ENCODE data around the gene TPX2. TPM values are rescaled to one million over a fixed set of nuclear protein-coding genes. Genes with fewer than 3 reads are reported as not detected.

The TPX2 gene
- total RNA-seq, 1 donor from 2014 or later = 22.6 TPM

DNA sequence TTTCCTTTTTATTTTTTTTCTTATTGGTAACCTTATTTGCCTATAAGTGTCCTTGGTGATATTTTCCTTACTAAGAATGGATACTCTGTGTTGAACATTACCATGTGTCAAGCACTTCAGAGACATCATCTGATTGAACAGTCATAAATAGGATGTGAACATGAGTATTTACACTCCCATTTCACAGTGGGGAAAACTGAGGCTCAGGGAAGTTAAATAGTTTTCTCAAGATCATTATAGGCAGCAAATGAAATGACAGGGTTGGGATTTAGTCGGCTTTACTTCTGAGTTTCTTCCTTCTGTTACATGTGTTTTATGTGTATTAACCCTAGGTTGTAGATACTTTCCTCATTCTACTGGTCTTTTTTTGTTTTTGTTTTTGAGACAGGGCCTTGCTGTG, 35.3 kb downstream of the TPX2 start:
- Mint-ChIP-seq H3K9me3 (ENCODE audit: unreplicated experiment) (no peaks in the 10 kb centered on the region), H3K4me3 (ENCODE audit: unreplicated experiment) (no peak overlapping the region), H3K27ac (ENCODE audit: unreplicated experiment) (no peak overlapping the region), H3K27me3 (ENCODE audit: unreplicated experiment) (no peaks in the 10 kb centered on the region), H3K36me3 (ENCODE audit: unreplicated experiment) (peaks cover 16% of the 10 kb centered on the region), H3K4me1 (ENCODE audit: unreplicated experiment) (peaks cover 22% of the 10 kb centered on the region)
- DNase-seq (ENCODE audit: extremely low spot score, unreplicated experiment) = no peak
- TF ChIP-seq, protein P1, sequence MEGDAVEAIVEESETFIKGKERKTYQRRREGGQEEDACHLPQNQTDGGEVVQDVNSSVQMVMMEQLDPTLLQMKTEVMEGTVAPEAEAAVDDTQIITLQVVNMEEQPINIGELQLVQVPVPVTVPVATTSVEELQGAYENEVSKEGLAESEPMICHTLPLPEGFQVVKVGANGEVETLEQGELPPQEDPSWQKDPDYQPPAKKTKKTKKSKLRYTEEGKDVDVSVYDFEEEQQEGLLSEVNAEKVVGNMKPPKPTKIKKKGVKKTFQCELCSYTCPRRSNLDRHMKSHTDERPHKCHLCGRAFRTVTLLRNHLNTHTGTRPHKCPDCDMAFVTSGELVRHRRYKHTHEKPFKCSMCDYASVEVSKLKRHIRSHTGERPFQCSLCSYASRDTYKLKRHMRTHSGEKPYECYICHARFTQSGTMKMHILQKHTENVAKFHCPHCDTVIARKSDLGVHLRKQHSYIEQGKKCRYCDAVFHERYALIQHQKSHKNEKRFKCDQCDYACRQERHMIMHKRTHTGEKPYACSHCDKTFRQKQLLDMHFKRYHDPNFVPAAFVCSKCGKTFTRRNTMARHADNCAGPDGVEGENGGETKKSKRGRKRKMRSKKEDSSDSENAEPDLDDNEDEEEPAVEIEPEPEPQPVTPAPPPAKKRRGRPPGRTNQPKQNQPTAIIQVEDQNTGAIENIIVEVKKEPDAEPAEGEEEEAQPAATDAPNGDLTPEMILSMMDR (IDR thresholded peaks at IDR 0.05) = no peak

DNA sequence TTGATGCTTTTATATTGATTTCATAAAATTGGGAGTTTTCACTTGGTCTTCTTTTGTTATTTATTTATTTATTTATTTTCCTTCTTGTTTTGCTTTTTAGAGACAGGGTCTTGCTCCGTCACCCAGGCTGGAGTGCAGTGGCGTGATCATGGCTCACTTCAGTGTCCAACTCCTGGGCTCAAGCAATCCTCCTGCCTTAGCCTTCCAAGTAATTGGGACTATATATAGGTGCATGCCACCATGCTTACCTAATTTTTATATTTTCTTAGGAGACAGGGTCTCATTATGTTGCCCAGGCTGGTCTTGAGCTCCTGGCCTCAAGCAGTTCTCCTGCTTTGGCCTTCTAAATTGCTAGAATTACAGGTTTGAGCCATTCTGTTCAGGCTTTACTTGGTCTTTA, 41.7 kb downstream of the TPX2 start:
- Mint-ChIP-seq H3K36me3 (ENCODE audit: unreplicated experiment) (peaks cover 22% of the 10 kb centered on the region), H3K27ac (ENCODE audit: unreplicated experiment) (no peak overlapping the region), H3K27me3 (ENCODE audit: unreplicated experiment) (no peaks in the 10 kb centered on the region), H3K4me3 (ENCODE audit: unreplicated experiment) (no peak overlapping the region), H3K4me1 (ENCODE audit: unreplicated experiment) (peaks cover 2% of the 10 kb centered on the region), H3K9me3 (ENCODE audit: unreplicated experiment) (no peaks in the 10 kb centered on the region)
- TF ChIP-seq, protein P1 (IDR thresholded peaks at IDR 0.05) = no peak
- DNase-seq (ENCODE audit: extremely low spot score, unreplicated experiment) = no peak

DNA sequence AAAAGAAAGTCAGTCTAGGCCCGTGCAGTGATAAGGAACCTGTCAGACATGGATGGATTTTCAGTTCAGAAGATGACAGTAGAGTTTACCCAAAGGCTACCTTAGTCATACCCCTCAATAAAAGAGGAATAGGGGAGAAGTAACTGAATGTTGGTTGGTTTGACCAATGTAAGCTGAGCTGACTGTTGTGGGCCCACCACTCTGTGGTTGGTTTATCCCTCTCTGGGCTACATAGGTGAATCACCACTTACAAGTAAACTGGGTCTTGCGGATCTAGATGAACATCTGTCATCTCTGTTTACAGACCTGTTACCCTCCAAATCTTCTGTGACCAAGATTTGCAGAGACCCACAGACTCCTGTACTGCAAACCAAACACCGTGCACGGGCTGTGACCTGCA, 42.9 kb downstream of the TPX2 start:
- no peak overlapping the region for H3K4me3 Mint-ChIP-seq (ENCODE audit: unreplicated experiment)
- TF ChIP-seq, protein P1 (IDR thresholded peaks at IDR 0.05) = no peak
- DNase-seq (ENCODE audit: extremely low spot score, unreplicated experiment) = no peak
- no peak overlapping the region for H3K27ac Mint-ChIP-seq (ENCODE audit: unreplicated experiment)
- peaks cover 2% of the 10 kb centered on the region for H3K4me1 Mint-ChIP-seq (ENCODE audit: unreplicated experiment)
- H3K27me3 Mint-ChIP-seq (ENCODE audit: unreplicated experiment) = no peaks in the 10 kb centered on the region
- H3K36me3 Mint-ChIP-seq (ENCODE audit: unreplicated experiment) = peaks cover 22% of the 10 kb centered on the region
- no peaks in the 10 kb centered on the region for H3K9me3 Mint-ChIP-seq (ENCODE audit: unreplicated experiment)

DNA sequence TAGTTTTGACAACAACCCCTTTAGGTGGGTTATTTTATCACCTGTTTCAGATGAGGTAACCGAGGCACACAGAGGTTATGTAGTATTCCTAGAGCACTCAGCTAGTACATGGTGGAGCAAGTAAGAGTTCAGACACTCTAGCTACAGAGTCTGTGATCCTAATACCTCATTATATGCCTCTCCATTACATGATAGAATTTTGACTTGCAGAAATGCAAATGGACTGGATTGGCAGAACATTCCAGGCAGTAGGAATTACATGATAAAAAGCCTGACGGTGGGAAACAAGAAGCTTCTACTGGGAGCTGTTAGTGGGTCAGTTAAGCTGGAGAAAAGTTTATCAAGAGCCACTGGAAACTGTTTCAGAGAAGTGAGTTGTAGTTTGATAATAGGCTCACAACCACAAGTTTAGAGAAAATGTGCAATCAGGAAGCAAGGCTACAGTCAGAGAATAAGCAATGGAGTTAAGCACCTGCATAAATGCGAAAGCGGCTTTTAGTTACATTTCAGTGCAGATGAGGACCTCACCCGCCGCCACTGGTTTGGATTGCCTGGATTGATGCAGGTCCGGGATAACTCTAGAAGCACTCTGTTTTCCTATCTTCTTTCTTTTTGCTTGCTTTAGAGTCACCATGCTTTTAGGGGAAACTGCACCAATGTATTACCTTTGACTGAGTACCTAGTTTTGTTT, 45.4 kb downstream of the TPX2 start:
- no peak overlapping the region for H3K4me3 Mint-ChIP-seq (ENCODE audit: unreplicated experiment)
- TF ChIP-seq, protein P1 (IDR thresholded peaks at IDR 0.05) = no peak
- H3K27ac Mint-ChIP-seq (ENCODE audit: unreplicated experiment) = no peak overlapping the region
- H3K27me3 Mint-ChIP-seq (ENCODE audit: unreplicated experiment) = no peaks in the 10 kb centered on the region
- H3K36me3 Mint-ChIP-seq (ENCODE audit: unreplicated experiment) = peaks cover 16% of the 10 kb centered on the region
- no peaks in the 10 kb centered on the region for H3K9me3 Mint-ChIP-seq (ENCODE audit: unreplicated experiment)
- no peak for DNase-seq (ENCODE audit: extremely low spot score, unreplicated experiment)
- peaks cover 10% of the 10 kb centered on the region for H3K4me1 Mint-ChIP-seq (ENCODE audit: unreplicated experiment)

DNA sequence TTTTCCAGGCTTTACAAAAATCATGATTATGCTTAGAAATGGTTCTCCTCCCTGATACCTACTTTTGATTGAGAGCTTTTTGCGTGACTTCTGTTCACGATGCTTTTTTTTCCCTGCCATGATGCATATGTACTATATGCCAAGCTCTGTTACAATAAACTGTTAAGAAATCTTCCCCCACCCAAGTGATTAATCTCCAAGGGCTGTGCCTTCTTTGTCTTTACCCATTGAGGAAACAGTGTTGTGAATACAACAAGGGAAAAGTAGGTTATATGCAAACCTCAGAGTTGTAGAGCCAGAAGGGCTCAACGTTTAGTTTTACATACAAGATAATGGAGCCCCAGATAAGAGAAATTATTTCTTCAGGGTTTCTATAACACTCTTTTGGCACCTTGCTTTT, 46.0 kb downstream of the TPX2 start:
- Mint-ChIP-seq H3K4me1 (ENCODE audit: unreplicated experiment) (peaks cover 10% of the 10 kb centered on the region), H3K27me3 (ENCODE audit: unreplicated experiment) (no peaks in the 10 kb centered on the region), H3K36me3 (ENCODE audit: unreplicated experiment) (peaks cover 13% of the 10 kb centered on the region), H3K4me3 (ENCODE audit: unreplicated experiment) (no peak overlapping the region), H3K27ac (ENCODE audit: unreplicated experiment) (no peak overlapping the region), H3K9me3 (ENCODE audit: unreplicated experiment) (no peaks in the 10 kb centered on the region)
- TF ChIP-seq, protein P1 (IDR thresholded peaks at IDR 0.05) = no peak
- no peak for DNase-seq (ENCODE audit: extremely low spot score, unreplicated experiment)

All from osteocyte (in vitro differentiated cells).